ENCODE measurements around the gene DGKI. TPM values are rescaled to one million over a fixed set of nuclear protein-coding genes. Genes with fewer than 3 reads are reported as not detected.

DGKI gene
- total and polyA plus RNA-seq, 4 donors, result 1.1 to 11.3 (median 5.2) TPM

GRCh38 chr7:137539111-137539715 lies 307.6 kb downstream of the DGKI start:
- Histone ChIP-seq H3K27ac (ENCODE audit: low read depth in 1 of 2, low read length in 2 of 2) (no peak overlapping the region), H3K4me3 (ENCODE audit: low read length in 2 of 2) (no peak overlapping the region), H3K36me3 (ENCODE audit: control insufficient read depth in 1 of 2, insufficient read depth in 2 of 2, low read length in 1 of 2) (no peaks in the 10 kb centered on the region), H3K27me3 (ENCODE audit: control insufficient read depth in 1 of 2, insufficient read depth in 2 of 2, low read length in 1 of 2) (no peaks in the 10 kb centered on the region), H3K4me1 (ENCODE audit: control insufficient read depth in 1 of 2, insufficient read depth in 2 of 2, low read length in 2 of 2) (no peaks in the 10 kb centered on the region), H3K9me3 (ENCODE audit: control insufficient read depth, low read length) (no peaks in the 10 kb centered on the region)
- DNase-seq (no peak), ATAC-seq (ENCODE audit: low FRiP score) (no peak)
- intact Hi-C loops (cut with DNase I), result no loop called here
- WGBS, 2 donors, result 66 to 73% methylated on average over 3 of the region's 3 CpGs

GRCh38 chr7:137538361-137538762 lies 308.4 kb downstream of the DGKI start:
- Histone ChIP-seq H3K27ac (ENCODE audit: low read depth in 1 of 2, low read length in 2 of 2) (no peak overlapping the region), H3K36me3 (ENCODE audit: control insufficient read depth in 1 of 2, insufficient read depth in 2 of 2, low read length in 1 of 2) (no peaks in the 10 kb centered on the region), H3K4me1 (ENCODE audit: control insufficient read depth in 1 of 2, insufficient read depth in 2 of 2, low read length in 2 of 2) (no peaks in the 10 kb centered on the region), H3K9me3 (ENCODE audit: control insufficient read depth, low read length) (no peaks in the 10 kb centered on the region), H3K27me3 (ENCODE audit: control insufficient read depth in 1 of 2, insufficient read depth in 2 of 2, low read length in 1 of 2) (no peaks in the 10 kb centered on the region), H3K4me3 (ENCODE audit: low read length in 2 of 2) (no peak overlapping the region)
- ATAC-seq (ENCODE audit: low FRiP score), result no peak
- 76 to 79% methylated on average over 4 of the region's 4 CpGs for WGBS, 2 donors
- DNase-seq, result no peak
- intact Hi-C loops (cut with DNase I), result no loop called here

- no peaks in the 10 kb centered on the region for H3K36me3 ChIP-seq (ENCODE audit: control insufficient read depth in 1 of 2, insufficient read depth in 2 of 2, low read length in 1 of 2)
- no peak overlapping the region for H3K27ac ChIP-seq (ENCODE audit: low read depth in 1 of 2, low read length in 2 of 2)
- no peak for ATAC-seq (ENCODE audit: low FRiP score)
- no peaks in the 10 kb centered on the region for H3K27me3 ChIP-seq (ENCODE audit: control insufficient read depth in 1 of 2, insufficient read depth in 2 of 2, low read length in 1 of 2)
- intact Hi-C loops (cut with DNase I), result no loop called here
- H3K9me3 ChIP-seq (ENCODE audit: control insufficient read depth, low read length), result no peaks in the 10 kb centered on the region
- no peaks in the 10 kb centered on the region for H3K4me1 ChIP-seq (ENCODE audit: control insufficient read depth in 1 of 2, insufficient read depth in 2 of 2, low read length in 2 of 2)
- H3K4me3 ChIP-seq (ENCODE audit: low read length in 2 of 2), result no peak overlapping the region
- WGBS, 2 donors, result 76% methylated on average over 6 of the region's 6 CpGs
- DNase-seq, result no peak
These were observed 311.2 kb downstream of the DGKI start for GRCh38 chr7:137535579-137535978.

- Histone ChIP-seq H3K36me3 (ENCODE audit: control insufficient read depth in 1 of 2, insufficient read depth in 2 of 2, low read length in 1 of 2) (no peaks in the 10 kb centered on the region), H3K9me3 (ENCODE audit: control insufficient read depth, low read length) (no peaks in the 10 kb centered on the region), H3K27me3 (ENCODE audit: control insufficient read depth in 1 of 2, insufficient read depth in 2 of 2, low read length in 1 of 2) (no peaks in the 10 kb centered on the region), H3K4me1 (ENCODE audit: control insufficient read depth in 1 of 2, insufficient read depth in 2 of 2, low read length in 2 of 2) (no peaks in the 10 kb centered on the region), H3K4me3 (ENCODE audit: low read length in 2 of 2) (no peak overlapping the region), H3K27ac (ENCODE audit: low read depth in 1 of 2, low read length in 2 of 2) (no peak overlapping the region)
- ATAC-seq (ENCODE audit: low FRiP score) (no peak), DNase-seq (no peak)
- intact Hi-C loops (cut with DNase I), result no loop called here
- 95% methylated on average over 4 of the region's 4 CpGs for WGBS, 2 donors
These were observed 315.1 kb downstream of the DGKI start for GRCh38 chr7:137531671-137532070.

- DNase-seq, result no peak
- Histone ChIP-seq H3K36me3 (ENCODE audit: control insufficient read depth in 1 of 2, insufficient read depth in 2 of 2, low read length in 1 of 2) (no peaks in the 10 kb centered on the region), H3K4me1 (ENCODE audit: control insufficient read depth in 1 of 2, insufficient read depth in 2 of 2, low read length in 2 of 2) (no peaks in the 10 kb centered on the region), H3K4me3 (ENCODE audit: low read length in 2 of 2) (no peak overlapping the region), H3K27ac (ENCODE audit: low read depth in 1 of 2, low read length in 2 of 2) (no peak overlapping the region), H3K9me3 (ENCODE audit: control insufficient read depth, low read length) (no peaks in the 10 kb centered on the region), H3K27me3 (ENCODE audit: control insufficient read depth in 1 of 2, insufficient read depth in 2 of 2, low read length in 1 of 2) (no peaks in the 10 kb centered on the region)
- intact Hi-C loops (cut with DNase I), result no loop called here
- no peak for ATAC-seq (ENCODE audit: low FRiP score)
- WGBS, 2 donors, result 88 to 89% methylated on average over 2 of the region's 2 CpGs
These were observed 319.1 kb downstream of the DGKI start for GRCh38 chr7:137527634-137528033.

- Histone ChIP-seq H3K27ac (ENCODE audit: low read depth in 1 of 2, low read length in 2 of 2) (no peak overlapping the region), H3K36me3 (ENCODE audit: control insufficient read depth in 1 of 2, insufficient read depth in 2 of 2, low read length in 1 of 2) (peaks cover 0 to 2% of the 10 kb centered on the region in 2 donors), H3K4me3 (ENCODE audit: low read length in 2 of 2) (no peak overlapping the region), H3K27me3 (ENCODE audit: control insufficient read depth in 1 of 2, insufficient read depth in 2 of 2, low read length in 1 of 2) (no peaks in the 10 kb centered on the region), H3K4me1 (ENCODE audit: control insufficient read depth in 1 of 2, insufficient read depth in 2 of 2, low read length in 2 of 2) (no peaks in the 10 kb centered on the region), H3K9me3 (ENCODE audit: control insufficient read depth, low read length) (no peaks in the 10 kb centered on the region)
- intact Hi-C loops (cut with DNase I), result no loop called here
- DNase-seq (no peak), ATAC-seq (ENCODE audit: low FRiP score) (no peak)
These were observed 323.6 kb downstream of the DGKI start for GRCh38 chr7:137523171-137523570.

- H3K4me3 ChIP-seq (ENCODE audit: low read length in 2 of 2), result no peak overlapping the region
- H3K9me3 ChIP-seq (ENCODE audit: control insufficient read depth, low read length), result no peaks in the 10 kb centered on the region
- no peak for DNase-seq
- WGBS, 2 donors, result 84 to 85% methylated on average over 5 of the region's 5 CpGs
- H3K36me3 ChIP-seq (ENCODE audit: control insufficient read depth in 1 of 2, insufficient read depth in 2 of 2, low read length in 1 of 2), result peaks cover 0 to 2% of the 10 kb centered on the region in 2 donors
- no peak overlapping the region for H3K27ac ChIP-seq (ENCODE audit: low read depth in 1 of 2, low read length in 2 of 2)
- no peak for ATAC-seq (ENCODE audit: low FRiP score)
- no peaks in the 10 kb centered on the region for H3K4me1 ChIP-seq (ENCODE audit: control insufficient read depth in 1 of 2, insufficient read depth in 2 of 2, low read length in 2 of 2)
- intact Hi-C loops (cut with DNase I), result no loop called here
- H3K27me3 ChIP-seq (ENCODE audit: control insufficient read depth in 1 of 2, insufficient read depth in 2 of 2, low read length in 1 of 2), result no peaks in the 10 kb centered on the region
These were observed 325.3 kb downstream of the DGKI start for GRCh38 chr7:137521451-137521850.

GRCh38 chr7:137519947-137520346 lies 326.8 kb downstream of the DGKI start:
- Histone ChIP-seq H3K27ac (ENCODE audit: low read depth in 1 of 2, low read length in 2 of 2) (no peak overlapping the region), H3K4me3 (ENCODE audit: low read length in 2 of 2) (no peak overlapping the region), H3K27me3 (ENCODE audit: control insufficient read depth in 1 of 2, insufficient read depth in 2 of 2, low read length in 1 of 2) (no peaks in the 10 kb centered on the region), H3K9me3 (ENCODE audit: control insufficient read depth, low read length) (no peaks in the 10 kb centered on the region), H3K4me1 (ENCODE audit: control insufficient read depth in 1 of 2, insufficient read depth in 2 of 2, low read length in 2 of 2) (no peaks in the 10 kb centered on the region), H3K36me3 (ENCODE audit: control insufficient read depth in 1 of 2, insufficient read depth in 2 of 2, low read length in 1 of 2) (peaks cover 0 to 2% of the 10 kb centered on the region in 2 donors)
- ATAC-seq (ENCODE audit: low FRiP score) (no peak), DNase-seq (no peak)
- intact Hi-C loops (cut with DNase I), result no loop called here
- 98% methylated on average over 1 of the region's 1 CpG for WGBS, 2 donors

- WGBS, 2 donors, result 86 to 90% methylated on average over 4 of the region's 4 CpGs
These were observed 327.5 kb downstream of the DGKI start for GRCh38 chr7:137519181-137519691.

More at GRCh38 chr7:137519181-137519691, 327.5 kb downstream of the DGKI start:
- H3K36me3 ChIP-seq (ENCODE audit: control insufficient read depth in 1 of 2, insufficient read depth in 2 of 2, low read length in 1 of 2), result peaks cover 0 to 2% of the 10 kb centered on the region in 2 donors
- H3K27ac ChIP-seq (ENCODE audit: low read depth in 1 of 2, low read length in 2 of 2), result no peak overlapping the region
- ATAC-seq (ENCODE audit: low FRiP score), result no peak
- intact Hi-C loops (cut with DNase I), result no loop called here
- no peak overlapping the region for H3K4me3 ChIP-seq (ENCODE audit: low read length in 2 of 2)
- H3K9me3 ChIP-seq (ENCODE audit: control insufficient read depth, low read length), result no peaks in the 10 kb centered on the region
- H3K27me3 ChIP-seq (ENCODE audit: control insufficient read depth in 1 of 2, insufficient read depth in 2 of 2, low read length in 1 of 2), result no peaks in the 10 kb centered on the region
- H3K4me1 ChIP-seq (ENCODE audit: control insufficient read depth in 1 of 2, insufficient read depth in 2 of 2, low read length in 2 of 2), result no peaks in the 10 kb centered on the region
- DNase-seq, result no peak

All from aorta (tissue), 5 donors.